ENCODE data around the gene PNMA6F.

Gene PNMA6F

DNA sequence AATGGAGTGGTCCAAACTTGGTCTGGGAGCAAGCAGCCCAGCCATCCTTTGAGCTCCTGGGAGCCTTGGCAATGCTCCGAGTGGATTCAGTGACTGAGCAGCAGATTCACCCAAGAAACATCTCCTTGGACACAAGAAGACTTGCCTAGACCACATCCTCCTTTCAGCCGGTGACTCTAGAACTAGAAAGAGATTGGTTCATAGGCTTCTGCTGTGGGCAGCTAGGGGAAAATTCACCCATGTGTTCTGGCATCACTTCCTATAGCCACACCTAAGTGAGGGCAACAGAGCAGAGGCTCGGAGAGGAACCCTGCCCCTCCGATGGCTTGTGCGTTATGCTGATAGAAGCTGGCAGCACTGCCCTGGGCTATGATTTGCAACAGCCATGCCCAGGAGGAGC, 28.4 kb upstream of the PNMA6F start:
- H3K36me3 ChIP-seq (ENCODE audit: control insufficient read depth, insufficient read depth, low read length), result peaks cover 12% of the 10 kb centered on the region
- no peak overlapping the region for H3K4me3 ChIP-seq (ENCODE audit: low read depth, low read length)
- no peaks in the 10 kb centered on the region for H3K27me3 ChIP-seq (ENCODE audit: control insufficient read depth, insufficient read depth, low read length)
- peaks cover 3% of the 10 kb centered on the region for H3K9me3 ChIP-seq (ENCODE audit: control insufficient read depth, insufficient read depth, low read length)
- H3K4me1 ChIP-seq (ENCODE audit: control insufficient read depth, insufficient read depth, low read length), result no peaks in the 10 kb centered on the region
- H3K9ac ChIP-seq (ENCODE audit: low read depth, low read length), result no peak overlapping the region

DNA sequence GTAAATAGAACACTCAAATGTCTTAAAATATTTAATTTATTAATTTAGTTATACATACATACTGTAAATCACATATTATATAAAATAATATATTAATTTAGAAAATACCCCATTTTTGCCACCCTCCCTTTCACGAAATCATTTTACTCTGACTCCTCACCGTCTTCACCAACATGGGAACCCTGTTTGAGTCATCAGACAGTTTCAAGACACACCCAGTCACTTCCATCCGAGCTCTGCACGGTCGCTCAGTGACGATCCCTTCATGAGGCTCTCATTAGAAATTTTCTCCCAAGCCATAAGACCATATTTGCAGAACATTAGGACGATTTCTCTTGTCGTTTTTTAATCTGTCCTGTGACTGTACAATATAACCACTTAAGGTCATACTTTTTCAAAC, 26.9 kb upstream of the PNMA6F start:
- H3K9me3 ChIP-seq (ENCODE audit: control insufficient read depth, insufficient read depth, low read length), result peaks cover 3% of the 10 kb centered on the region
- no peaks in the 10 kb centered on the region for H3K4me1 ChIP-seq (ENCODE audit: control insufficient read depth, insufficient read depth, low read length)
- no peak overlapping the region for H3K4me3 ChIP-seq (ENCODE audit: low read depth, low read length)
- H3K36me3 ChIP-seq (ENCODE audit: control insufficient read depth, insufficient read depth, low read length), result peaks cover 11% of the 10 kb centered on the region
- no peaks in the 10 kb centered on the region for H3K27me3 ChIP-seq (ENCODE audit: control insufficient read depth, insufficient read depth, low read length)
- no peak overlapping the region for H3K9ac ChIP-seq (ENCODE audit: low read depth, low read length)

DNA sequence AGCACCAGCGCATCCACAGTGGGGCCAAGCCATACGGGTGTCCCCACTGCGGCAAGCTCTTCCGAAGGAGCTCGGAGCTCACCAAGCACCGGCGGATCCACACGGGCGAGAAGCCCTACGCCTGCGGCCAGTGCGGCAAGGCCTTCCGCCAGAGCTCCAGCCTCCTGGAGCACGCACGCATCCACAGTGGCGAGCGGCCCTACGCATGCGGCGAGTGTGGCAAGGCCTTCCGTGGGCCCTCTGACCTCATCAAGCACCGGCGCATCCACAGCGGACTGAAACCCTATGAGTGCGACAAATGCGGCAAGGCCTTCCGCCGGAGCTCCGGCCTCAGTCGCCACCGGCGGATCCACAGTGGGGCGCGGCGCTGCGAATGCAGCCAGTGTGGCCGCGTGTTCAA, 26.0 kb upstream of the PNMA6F start:
- no peak overlapping the region for H3K9ac ChIP-seq (ENCODE audit: low read depth, low read length)
- H3K36me3 ChIP-seq (ENCODE audit: control insufficient read depth, insufficient read depth, low read length), result peaks cover 11% of the 10 kb centered on the region
- H3K4me3 ChIP-seq (ENCODE audit: low read depth, low read length), result no peak overlapping the region
- no peaks in the 10 kb centered on the region for H3K27me3 ChIP-seq (ENCODE audit: control insufficient read depth, insufficient read depth, low read length)
- no peaks in the 10 kb centered on the region for H3K4me1 ChIP-seq (ENCODE audit: control insufficient read depth, insufficient read depth, low read length)
- H3K9me3 ChIP-seq (ENCODE audit: control insufficient read depth, insufficient read depth, low read length), result peaks cover 3% of the 10 kb centered on the region

DNA sequence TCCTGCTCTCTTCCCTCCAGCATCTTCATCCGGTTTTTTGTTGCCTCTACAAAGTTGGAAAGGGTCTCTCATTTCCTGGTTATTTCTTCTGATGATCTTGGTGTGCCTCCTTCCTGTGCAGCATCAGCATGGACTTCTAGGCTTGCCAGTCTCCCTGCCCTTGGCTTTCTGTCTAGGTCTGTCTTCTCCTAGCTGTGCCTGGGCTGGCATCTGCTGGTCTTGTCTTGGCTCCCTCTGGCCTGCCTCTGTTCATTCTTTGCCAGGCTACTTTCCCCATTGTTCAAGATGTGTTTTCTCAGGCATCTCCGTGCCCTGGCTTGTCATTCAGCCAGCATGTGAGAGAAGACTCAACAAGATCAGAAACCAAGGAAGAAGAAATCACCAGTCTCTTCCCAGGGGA, 22.1 kb upstream of the PNMA6F start:
- Histone ChIP-seq H3K9ac (ENCODE audit: low read depth, low read length) (no peak overlapping the region), H3K36me3 (ENCODE audit: control insufficient read depth, insufficient read depth, low read length) (peaks cover 14% of the 10 kb centered on the region), H3K9me3 (ENCODE audit: control insufficient read depth, insufficient read depth, low read length) (no peaks in the 10 kb centered on the region), H3K4me1 (ENCODE audit: control insufficient read depth, insufficient read depth, low read length) (no peaks in the 10 kb centered on the region), H3K4me3 (ENCODE audit: low read depth, low read length) (no peak overlapping the region), H3K27me3 (ENCODE audit: control insufficient read depth, insufficient read depth, low read length) (no peaks in the 10 kb centered on the region)

DNA sequence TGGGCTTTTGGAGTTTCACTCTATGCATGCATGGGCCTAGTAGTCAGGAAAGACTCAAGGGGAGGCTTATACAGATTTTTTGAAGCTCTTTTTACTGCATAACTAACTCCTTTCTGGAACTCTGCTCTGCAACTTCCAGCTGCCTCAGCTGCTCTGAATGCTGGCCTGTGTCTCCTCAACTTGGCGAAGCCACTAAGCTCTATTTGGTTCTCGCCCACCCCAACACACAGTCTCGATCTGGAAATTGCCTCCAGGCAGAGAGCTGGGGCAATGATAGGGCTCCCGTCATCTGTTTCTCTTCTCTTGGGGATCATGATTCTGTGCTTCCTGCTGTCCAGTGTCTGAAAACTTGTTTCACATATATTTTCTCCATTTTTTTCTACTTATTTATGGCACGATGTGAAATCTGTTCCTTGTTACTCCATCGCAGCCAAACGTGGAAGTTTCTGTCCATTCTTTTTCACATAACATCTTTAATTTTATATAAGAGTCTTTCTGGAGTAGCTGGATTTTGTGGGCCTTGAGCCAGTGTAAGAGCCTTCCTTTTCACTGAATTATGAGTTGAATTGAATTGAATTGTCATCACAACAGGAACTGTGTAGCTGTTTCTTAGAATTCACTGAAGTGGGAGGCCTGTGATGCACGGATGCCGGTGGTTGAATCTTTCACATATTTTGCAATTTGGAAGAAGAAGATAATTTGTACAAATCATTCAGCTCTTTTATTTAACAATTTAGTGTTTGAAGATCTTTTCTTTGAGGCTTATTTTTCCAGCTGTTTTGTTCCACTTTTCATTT, 21.4 kb upstream of the PNMA6F start:
- Histone ChIP-seq H3K9ac (ENCODE audit: low read depth, low read length) (no peak overlapping the region), H3K36me3 (ENCODE audit: control insufficient read depth, insufficient read depth, low read length) (peaks cover 14% of the 10 kb centered on the region), H3K4me1 (ENCODE audit: control insufficient read depth, insufficient read depth, low read length) (no peaks in the 10 kb centered on the region), H3K4me3 (ENCODE audit: low read depth, low read length) (no peak overlapping the region), H3K9me3 (ENCODE audit: control insufficient read depth, insufficient read depth, low read length) (no peaks in the 10 kb centered on the region), H3K27me3 (ENCODE audit: control insufficient read depth, insufficient read depth, low read length) (no peaks in the 10 kb centered on the region)

DNA sequence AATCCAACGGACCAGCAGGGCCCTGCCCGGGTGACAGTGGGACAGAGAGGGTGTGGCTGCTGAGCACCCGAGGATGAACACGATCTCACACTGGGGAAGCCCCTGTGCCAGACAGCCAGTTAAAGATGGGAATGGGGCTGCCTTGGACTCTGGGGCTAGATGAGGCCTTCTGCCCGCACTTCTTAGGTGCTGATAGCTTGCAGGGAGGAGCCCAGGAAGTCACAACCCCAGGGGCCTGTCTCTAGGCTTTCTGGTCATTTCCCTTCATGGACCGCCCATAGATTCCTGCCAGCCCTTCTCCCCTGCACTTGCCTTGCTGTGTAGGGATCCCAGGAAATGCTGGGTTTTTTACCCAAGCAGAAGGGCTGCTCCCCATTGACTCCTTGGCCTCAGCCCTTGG, 18.5 kb upstream of the PNMA6F start:
- H3K9me3 ChIP-seq (ENCODE audit: control insufficient read depth, insufficient read depth, low read length), result no peaks in the 10 kb centered on the region
- H3K27me3 ChIP-seq (ENCODE audit: control insufficient read depth, insufficient read depth, low read length), result no peaks in the 10 kb centered on the region
- H3K4me1 ChIP-seq (ENCODE audit: control insufficient read depth, insufficient read depth, low read length), result no peaks in the 10 kb centered on the region
- H3K36me3 ChIP-seq (ENCODE audit: control insufficient read depth, insufficient read depth, low read length), result peaks cover 3% of the 10 kb centered on the region
- no peak overlapping the region for H3K9ac ChIP-seq (ENCODE audit: low read depth, low read length)
- H3K4me3 ChIP-seq (ENCODE audit: low read depth, low read length), result no peak overlapping the region

DNA sequence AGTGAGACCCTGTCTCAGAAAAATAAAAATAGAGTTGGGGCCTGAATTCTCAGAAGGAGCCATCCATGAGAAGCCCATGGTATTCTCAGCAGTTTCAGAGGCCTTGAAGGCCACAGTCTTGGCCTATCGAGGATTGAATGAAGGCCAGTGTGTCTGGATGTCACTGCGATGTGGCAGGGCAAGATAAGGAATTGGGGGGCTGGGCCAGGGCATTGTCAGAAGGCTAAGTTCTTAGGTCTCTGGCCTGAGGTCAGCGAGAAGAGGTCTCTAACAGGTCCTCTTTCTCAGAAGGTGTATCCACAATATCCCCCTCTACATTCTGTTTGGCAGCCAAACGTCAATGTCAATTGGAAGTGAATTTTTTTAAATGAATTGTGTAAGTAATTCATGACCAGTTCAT, 18.1 kb upstream of the PNMA6F start:
- no peaks in the 10 kb centered on the region for H3K9me3 ChIP-seq (ENCODE audit: control insufficient read depth, insufficient read depth, low read length)
- H3K4me1 ChIP-seq (ENCODE audit: control insufficient read depth, insufficient read depth, low read length), result no peaks in the 10 kb centered on the region
- no peak overlapping the region for H3K4me3 ChIP-seq (ENCODE audit: low read depth, low read length)
- H3K36me3 ChIP-seq (ENCODE audit: control insufficient read depth, insufficient read depth, low read length), result peaks cover 3% of the 10 kb centered on the region
- H3K27me3 ChIP-seq (ENCODE audit: control insufficient read depth, insufficient read depth, low read length), result no peaks in the 10 kb centered on the region
- no peak overlapping the region for H3K9ac ChIP-seq (ENCODE audit: low read depth, low read length)

DNA sequence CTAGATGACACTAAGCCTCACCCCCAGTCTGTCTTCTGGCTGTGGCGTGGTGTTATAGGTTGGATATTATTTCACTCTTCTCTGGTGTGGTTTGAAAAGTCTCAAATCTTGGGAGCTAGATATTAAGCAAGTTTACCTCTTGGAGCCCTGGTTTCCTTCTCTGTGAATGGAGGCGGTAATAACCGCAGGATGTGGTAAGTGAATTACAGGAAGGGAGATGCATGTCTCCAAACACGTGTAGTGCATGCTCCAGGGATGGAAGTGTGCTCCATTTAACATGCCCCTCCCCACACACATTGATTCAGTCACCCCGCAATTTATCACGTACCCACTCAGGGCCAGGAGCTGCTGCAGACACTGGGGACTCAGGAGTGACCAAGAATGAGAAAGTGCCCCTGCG, 17.3 kb upstream of the PNMA6F start:
- Histone ChIP-seq H3K4me1 (ENCODE audit: control insufficient read depth, insufficient read depth, low read length) (no peaks in the 10 kb centered on the region), H3K27me3 (ENCODE audit: control insufficient read depth, insufficient read depth, low read length) (no peaks in the 10 kb centered on the region), H3K36me3 (ENCODE audit: control insufficient read depth, insufficient read depth, low read length) (peaks cover 3% of the 10 kb centered on the region), H3K9ac (ENCODE audit: low read depth, low read length) (no peak overlapping the region), H3K4me3 (ENCODE audit: low read depth, low read length) (no peak overlapping the region), H3K9me3 (ENCODE audit: control insufficient read depth, insufficient read depth, low read length) (no peaks in the 10 kb centered on the region)

DNA sequence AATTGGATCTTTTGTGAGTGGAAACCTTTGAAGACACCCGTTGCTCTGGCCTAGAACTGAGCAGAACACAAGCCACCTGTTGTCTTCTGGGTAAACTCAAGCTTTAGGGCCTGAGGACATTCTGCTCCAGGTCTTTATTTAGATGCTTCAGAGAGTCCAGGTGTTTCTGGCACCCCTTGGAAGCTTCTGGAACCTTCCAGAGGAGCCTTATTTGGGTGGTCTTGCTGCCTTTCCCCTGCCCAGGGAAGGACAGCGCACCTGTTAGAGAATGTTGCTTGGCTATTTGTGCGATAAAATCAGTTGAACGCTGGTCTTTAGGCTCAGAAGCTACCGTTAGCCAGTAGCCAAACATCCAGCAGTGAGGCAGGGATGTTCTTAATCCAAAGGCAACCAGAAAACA, 15.4 kb upstream of the PNMA6F start:
- H3K9ac ChIP-seq (ENCODE audit: low read depth, low read length), result no peak overlapping the region
- H3K4me1 ChIP-seq (ENCODE audit: control insufficient read depth, insufficient read depth, low read length), result no peaks in the 10 kb centered on the region
- H3K4me3 ChIP-seq (ENCODE audit: low read depth, low read length), result no peak overlapping the region
- no peaks in the 10 kb centered on the region for H3K27me3 ChIP-seq (ENCODE audit: control insufficient read depth, insufficient read depth, low read length)
- peaks cover 3% of the 10 kb centered on the region for H3K36me3 ChIP-seq (ENCODE audit: control insufficient read depth, insufficient read depth, low read length)
- H3K9me3 ChIP-seq (ENCODE audit: control insufficient read depth, insufficient read depth, low read length), result no peaks in the 10 kb centered on the region

DNA sequence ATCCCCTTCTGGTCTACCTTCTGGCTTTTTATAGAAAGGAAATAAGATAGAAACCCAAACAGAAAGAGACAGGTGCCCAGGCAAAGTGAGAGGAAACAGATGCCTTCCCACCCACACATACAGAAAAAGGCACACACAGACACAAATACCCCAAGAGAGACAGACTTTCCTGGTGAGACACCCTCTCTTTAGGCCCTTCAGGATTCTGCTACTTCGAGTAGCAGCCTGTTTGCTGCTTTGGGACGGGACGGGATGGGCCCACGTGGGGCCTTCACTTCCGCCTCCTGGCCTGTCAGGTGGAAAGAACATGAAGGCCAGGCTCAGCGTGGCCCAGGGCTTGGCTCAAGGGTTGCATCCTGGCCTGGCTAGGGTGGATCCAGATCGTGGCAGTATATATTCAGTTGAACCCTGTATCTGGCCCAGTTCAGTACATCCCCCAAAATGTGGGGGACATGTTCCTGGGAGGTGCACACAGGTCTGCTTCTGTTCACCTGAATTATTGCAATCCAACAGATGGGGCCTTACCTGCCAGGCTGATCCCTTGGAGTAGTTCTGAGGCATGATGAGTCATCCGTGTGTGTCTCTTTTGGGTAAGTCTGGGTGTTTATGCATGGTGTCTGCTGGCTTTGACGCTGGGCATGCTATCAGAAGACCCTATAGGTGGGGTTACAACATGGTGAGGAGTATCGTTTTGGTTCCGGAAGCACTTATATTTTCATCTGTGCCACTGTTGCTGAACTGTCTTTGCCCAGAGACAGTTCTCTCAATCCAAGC, 14.7 kb upstream of the PNMA6F start:
- Histone ChIP-seq H3K27me3 (ENCODE audit: control insufficient read depth, insufficient read depth, low read length) (no peaks in the 10 kb centered on the region), H3K9me3 (ENCODE audit: control insufficient read depth, insufficient read depth, low read length) (no peaks in the 10 kb centered on the region), H3K4me1 (ENCODE audit: control insufficient read depth, insufficient read depth, low read length) (no peaks in the 10 kb centered on the region), H3K4me3 (ENCODE audit: low read depth, low read length) (no peak overlapping the region), H3K9ac (ENCODE audit: low read depth, low read length) (no peak overlapping the region), H3K36me3 (ENCODE audit: control insufficient read depth, insufficient read depth, low read length) (peaks cover 3% of the 10 kb centered on the region)

DNA sequence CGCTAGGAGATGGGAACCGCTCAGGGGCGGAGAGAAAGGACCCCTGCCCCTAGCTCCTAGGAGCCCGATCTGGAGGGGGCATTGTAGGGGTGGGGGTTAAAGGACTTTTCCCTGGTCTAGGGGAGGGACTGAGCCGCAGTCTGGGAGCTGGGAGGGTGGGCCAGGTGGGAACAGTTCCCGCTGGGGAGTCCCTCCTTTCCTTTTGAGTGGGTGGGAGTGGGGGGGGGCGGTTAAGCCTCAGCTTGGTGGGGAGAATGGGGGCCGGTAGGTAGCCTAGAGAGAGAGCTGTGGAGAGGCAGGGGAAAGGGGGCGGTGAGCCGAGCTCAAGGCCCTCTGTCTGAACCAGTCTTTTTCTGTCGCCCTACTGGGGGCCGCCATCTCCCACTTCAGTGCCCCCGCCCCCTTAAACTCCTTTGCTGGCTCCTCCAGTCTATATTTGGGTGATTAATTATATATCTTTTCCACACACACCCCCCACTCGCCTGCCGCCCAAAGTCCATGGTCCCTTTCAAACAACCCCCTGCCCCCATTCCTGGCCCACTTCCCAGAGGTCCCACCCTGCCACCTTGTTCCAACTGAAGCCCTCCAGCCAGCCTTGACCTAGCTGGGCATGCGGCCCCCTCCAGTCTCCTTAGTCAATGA, 13.2 kb upstream of the PNMA6F start:
- H3K36me3 ChIP-seq (ENCODE audit: control insufficient read depth, insufficient read depth, low read length), result peaks cover 3% of the 10 kb centered on the region
- no peaks in the 10 kb centered on the region for H3K4me1 ChIP-seq (ENCODE audit: control insufficient read depth, insufficient read depth, low read length)
- H3K9me3 ChIP-seq (ENCODE audit: control insufficient read depth, insufficient read depth, low read length), result no peaks in the 10 kb centered on the region
- H3K4me3 ChIP-seq (ENCODE audit: low read depth, low read length), result peak overlapping the region; percentile 55
- no peaks in the 10 kb centered on the region for H3K27me3 ChIP-seq (ENCODE audit: control insufficient read depth, insufficient read depth, low read length)
- no peak overlapping the region for H3K9ac ChIP-seq (ENCODE audit: low read depth, low read length)
